GM12872 (cell line): Measurements from ENCODE around the gene FOXM1.

ENCODE experiments used
- CTCF ChIP-seq: IDR thresholded peaks from 3 replicates; pipeline ENCODE4 v1.5.1; 2011; ENCODE audit warnings: low read depth, mild to moderate bottlenecking, low read length, moderate library complexity; ENCODE audit not compliant: insufficient read depth

FOXM1 gene

GRCh38 chr12:2912216-2912575 is 35.2 kb upstream of the FOXM1 start:
- no peak for TF ChIP-seq CTCF

DNA sequence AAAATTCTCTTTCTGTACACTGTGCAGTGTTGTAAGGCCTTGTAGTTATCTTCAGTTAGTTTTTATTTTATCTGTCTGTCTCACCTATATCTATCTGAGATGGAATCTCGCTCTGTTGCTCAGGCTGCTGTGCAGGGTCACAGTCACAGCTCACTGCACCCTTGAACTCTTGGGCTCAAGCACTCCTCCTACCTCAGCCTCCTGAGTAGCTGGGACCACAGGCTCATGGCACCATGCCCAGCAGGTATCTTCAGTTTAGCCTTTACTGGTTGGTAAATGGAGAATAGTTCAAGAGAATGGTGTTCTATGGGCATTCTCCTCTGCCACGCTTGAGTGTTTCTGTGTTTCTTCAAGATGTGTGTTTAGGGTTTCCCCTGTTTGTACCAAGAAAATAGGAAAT is 27.3 kb upstream of the FOXM1 start:
- no peak for TF ChIP-seq CTCF

DNA sequence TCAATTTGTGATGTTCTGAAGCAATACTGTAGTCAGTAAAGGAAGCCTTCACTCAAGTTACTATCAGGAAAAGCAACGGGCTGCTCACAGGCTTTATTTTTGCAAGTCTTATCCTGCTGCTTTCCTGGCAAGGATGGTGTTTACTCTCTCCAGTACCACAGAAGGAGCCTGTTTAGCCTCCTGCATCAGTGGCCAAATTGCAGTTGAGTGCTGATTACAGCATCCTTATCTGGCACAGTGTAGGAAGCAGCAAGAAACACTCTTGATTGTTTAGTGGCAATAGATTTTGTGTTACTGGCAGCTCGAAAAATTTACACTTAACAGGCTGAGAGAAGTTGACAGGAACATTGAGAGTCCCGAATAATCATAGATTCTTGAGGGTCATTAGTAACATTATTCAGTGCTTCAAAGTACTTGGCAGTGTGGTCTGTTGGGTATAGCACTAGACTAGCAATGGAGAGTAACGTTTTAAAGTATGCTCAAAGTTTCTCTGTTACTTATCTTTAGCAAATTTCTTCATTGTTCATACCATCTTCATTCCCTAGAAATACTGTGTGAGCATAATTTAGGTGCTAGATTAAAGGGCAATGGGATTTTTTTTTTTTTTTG is 25.4 kb upstream of the FOXM1 start:
- TF ChIP-seq CTCF: no peak

- TF ChIP-seq CTCF: no peak
These were observed 23.7 kb upstream of the FOXM1 start for GRCh38 chr12:2900642-2901041.

- TF ChIP-seq CTCF: no peak
These were observed 20.4 kb upstream of the FOXM1 start for GRCh38 chr12:2897418-2897817.

DNA sequence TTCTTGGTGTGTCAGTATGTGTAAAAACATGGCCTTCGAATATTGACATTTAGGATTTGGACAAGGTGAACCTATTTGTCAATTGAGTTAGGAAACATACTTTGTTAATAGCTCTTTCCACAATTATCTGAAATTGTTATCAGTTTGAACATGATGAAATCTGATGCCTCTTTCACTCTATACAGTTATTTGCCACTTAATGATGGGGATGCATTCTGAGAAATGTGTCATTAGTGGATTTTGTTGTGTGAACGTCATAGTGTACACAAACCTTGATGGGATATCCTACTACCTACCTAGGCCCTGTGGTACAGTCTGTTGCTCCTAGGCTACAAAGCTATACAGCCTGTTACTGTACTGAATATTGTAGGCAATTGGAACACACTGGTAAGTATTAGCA is 18.5 kb upstream of the FOXM1 start:
- no peak for TF ChIP-seq CTCF

DNA sequence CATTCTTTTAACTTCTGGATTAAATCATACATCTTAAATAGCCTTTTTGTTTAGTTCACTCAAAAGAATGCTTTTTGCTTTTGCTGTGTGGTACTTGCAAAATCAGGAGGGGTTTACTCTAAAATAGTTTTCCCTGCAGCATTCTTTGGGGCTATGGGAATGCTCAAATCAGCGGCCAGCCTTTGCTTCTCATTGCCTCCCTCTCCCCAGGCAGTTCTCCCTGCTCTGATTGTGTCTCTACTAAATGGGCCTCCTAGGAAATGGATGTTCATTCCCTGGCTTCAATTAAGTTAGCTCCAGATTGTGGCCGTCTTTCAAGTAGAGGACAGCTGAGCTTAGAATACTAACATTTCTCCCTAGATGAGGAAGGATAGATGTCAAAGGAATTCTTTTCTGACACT is 18.1 kb upstream of the FOXM1 start:
- TF ChIP-seq CTCF: no peak
